Glomerular visceral epithelial cell (primary cell): ENCODE measurements around the gene KLF16.
"Not testable (repeated sequence)": the region's sequence is repeated elsewhere in the genome, so short reads cannot be mapped to it uniquely, and the experiment has no call there.

Source experiments
- DNase-seq: peaks from one replicate; pipeline ENCODE4 v3.0.0-alpha.2; 2016; ENCODE audit errors: extremely low spot score

Gene KLF16

GRCh38 chr19:1884291-1884718 lies 20.9 kb upstream of the KLF16 start:
- no peak for DNase-seq

- DNase-seq, result no peak
Measured at GRCh38 chr19:1883784-1884183, 20.4 kb upstream of the KLF16 start.

- no peak for DNase-seq
Measured at GRCh38 chr19:1882786-1883692, 19.7 kb upstream of the KLF16 start.

GRCh38 chr19:1882089-1882785 lies 18.9 kb upstream of the KLF16 start:
- no peak for DNase-seq

- not testable (repeated sequence) for DNase-seq
Measured at GRCh38 chr19:1881393-1882088, 18.2 kb upstream of the KLF16 start.

GRCh38 chr19:1880611-1881392 lies 17.4 kb upstream of the KLF16 start:
- no peak for DNase-seq

GRCh38 chr19:1879982-1880381 lies 16.6 kb upstream of the KLF16 start:
- DNase-seq, result not testable (repeated sequence)

- not testable (repeated sequence) for DNase-seq
Measured at GRCh38 chr19:1878583-1878982, 15.2 kb upstream of the KLF16 start.

GRCh38 chr19:1877280-1877660 lies 13.9 kb upstream of the KLF16 start:
- DNase-seq, result not testable (repeated sequence)

GRCh38 chr19:1876496-1877279 lies 13.3 kb upstream of the KLF16 start:
- not testable (repeated sequence) for DNase-seq

- peak; percentile 89 for DNase-seq
Measured at GRCh38 chr19:1875646-1876495, 12.5 kb upstream of the KLF16 start.

GRCh38 chr19:1875265-1875645 lies 11.9 kb upstream of the KLF16 start:
- DNase-seq, result not testable (repeated sequence)

- DNase-seq, result no peak
Measured at GRCh38 chr19:1874554-1875185, 11.3 kb upstream of the KLF16 start.

- DNase-seq, result no peak
Measured at GRCh38 chr19:1873524-1874473, 10.4 kb upstream of the KLF16 start.

- no peak for DNase-seq
Measured at GRCh38 chr19:1872807-1873523, 9.6 kb upstream of the KLF16 start.

- no peak for DNase-seq
Measured at GRCh38 chr19:1871630-1872029, 8.3 kb upstream of the KLF16 start.

GRCh38 chr19:1871140-1871597 lies 7.8 kb upstream of the KLF16 start:
- no peak for DNase-seq
